ENCODE data around the gene B3GNT7.
"Not testable (repeated sequence)": the region's sequence is repeated elsewhere in the genome, so short reads cannot be mapped to it uniquely, and the experiment has no call there.

B3GNT7 gene

GRCh38 chr2:231401101-231401500 lies 5.6 kb downstream of the B3GNT7 start:
- not testable (repeated sequence) for DNase-seq (ENCODE audit: low spot score)

- not testable (repeated sequence) for DNase-seq (ENCODE audit: low spot score)
These were observed 8.1 kb downstream of the B3GNT7 start for GRCh38 chr2:231403421-231404182.

GRCh38 chr2:231404183-231404578 lies 8.7 kb downstream of the B3GNT7 start:
- DNase-seq (ENCODE audit: low spot score) = not testable (repeated sequence)

GRCh38 chr2:231405601-231406367 lies 10.3 kb downstream of the B3GNT7 start:
- not testable (repeated sequence) for DNase-seq (ENCODE audit: low spot score)

- DNase-seq (ENCODE audit: low spot score) = not testable (repeated sequence)
These were observed 12.2 kb downstream of the B3GNT7 start for GRCh38 chr2:231407686-231408085.

GRCh38 chr2:231408304-231408703 lies 12.8 kb downstream of the B3GNT7 start:
- not testable (repeated sequence) for DNase-seq (ENCODE audit: low spot score)

GRCh38 chr2:231409776-231410175 lies 14.3 kb downstream of the B3GNT7 start:
- no peak for DNase-seq (ENCODE audit: low spot score)

GRCh38 chr2:231410293-231411004 lies 14.9 kb downstream of the B3GNT7 start:
- no peak for DNase-seq (ENCODE audit: low spot score)

GRCh38 chr2:231411237-231411636 lies 15.7 kb downstream of the B3GNT7 start:
- DNase-seq (ENCODE audit: low spot score) = no peak

GRCh38 chr2:231411831-231412617 lies 16.5 kb downstream of the B3GNT7 start:
- peak; percentile 86 for DNase-seq (ENCODE audit: low spot score)

GRCh38 chr2:231412618-231412963 lies 17.1 kb downstream of the B3GNT7 start:
- DNase-seq (ENCODE audit: low spot score) = no peak

- DNase-seq (ENCODE audit: low spot score) = no peak
These were observed 17.9 kb downstream of the B3GNT7 start for GRCh38 chr2:231413456-231413855.

GRCh38 chr2:231413921-231414476 lies 18.5 kb downstream of the B3GNT7 start:
- no peak for DNase-seq (ENCODE audit: low spot score)

- DNase-seq (ENCODE audit: low spot score) = no peak
These were observed 19.5 kb downstream of the B3GNT7 start for GRCh38 chr2:231415029-231415428.

GRCh38 chr2:231418820-231419640 lies 23.5 kb downstream of the B3GNT7 start:
- no peak for DNase-seq (ENCODE audit: low spot score)

GRCh38 chr2:231421051-231421580 lies 25.6 kb downstream of the B3GNT7 start:
- no peak for DNase-seq (ENCODE audit: low spot score)

- no peak for DNase-seq (ENCODE audit: low spot score)
These were observed 26.5 kb downstream of the B3GNT7 start for GRCh38 chr2:231422056-231422455.

GRCh38 chr2:231423176-231423575 lies 27.7 kb downstream of the B3GNT7 start:
- no peak for DNase-seq (ENCODE audit: low spot score)

- peak; percentile 54 for DNase-seq (ENCODE audit: low spot score)
These were observed 29.8 kb downstream of the B3GNT7 start for GRCh38 chr2:231425291-231425810.
